KMS-11 (cell line): ENCODE measurements around the gene LHX1.

Experiments
- H2AFZ ChIP-seq: fragments of 200-600 bp; sonication (generic); 2 replicates; pipeline ENCODE4 v1.6.1; 2016; ENCODE audit warnings: antibody characterized with exemption, mixed run types, low read depth
- H3K27ac ChIP-seq: fragments of 200-600 bp; sonication (generic); 2 replicates; pipeline ENCODE4 v1.6.1; 2016; ENCODE audit warnings: mild to moderate bottlenecking, mixed run types
- H3K27me3 ChIP-seq: fragments of 200-600 bp; sonication (generic); 2 replicates; pipeline ENCODE4 v1.6.1; 2017; ENCODE audit warnings: mild to moderate bottlenecking, low read depth, mixed run types, moderate library complexity; ENCODE audit not compliant: insufficient read depth
- H3K36me3 ChIP-seq: fragments of 200-600 bp; sonication (generic); 2 replicates; pipeline ENCODE4 v1.6.1; 2017; ENCODE audit warnings: mild to moderate bottlenecking, mixed run types; ENCODE audit not compliant: insufficient read depth
- H3K4me1 ChIP-seq: fragments of 200-600 bp; sonication (generic); 2 replicates; pipeline ENCODE4 v1.6.1; 2016; ENCODE audit warnings: mild to moderate bottlenecking, low read depth, mixed run types; ENCODE audit not compliant: poor library complexity, severe bottlenecking
- H3K4me2 ChIP-seq: fragments of 200-600 bp; sonication (generic); 2 replicates; pipeline ENCODE4 v1.7.0; 2016; ENCODE audit warnings: mild to moderate bottlenecking, mixed run types
- H3K4me3 ChIP-seq: fragments of 200-600 bp; sonication (generic); IDR thresholded peaks from 2 replicates; pipeline ENCODE4 v1.6.1; 2017; ENCODE audit warnings: low read depth, low read length, mixed read lengths; ENCODE audit not compliant: insufficient read depth
- H3K79me2 ChIP-seq: fragments of 200-600 bp; sonication (generic); 2 replicates; pipeline ENCODE4 v1.6.1; 2016; ENCODE audit warnings: low read depth, mixed run types; ENCODE audit not compliant: insufficient read depth
- H3K9ac ChIP-seq: fragments of 200-600 bp; sonication (generic); 2 replicates; pipeline ENCODE4 v1.6.1; 2016; ENCODE audit warnings: mild to moderate bottlenecking, mixed run types
- H4K20me1 ChIP-seq: fragments of 200-600 bp; sonication (generic); 2 replicates; pipeline ENCODE4 v1.6.1; 2016; ENCODE audit warnings: mild to moderate bottlenecking, mixed run types; ENCODE audit not compliant: insufficient read depth
- TF ChIP-seq, protein P1 (sequence below): fragments of 200-600 bp; sonication (generic); conservative IDR thresholded peaks from 2 replicates; pipeline ENCODE4 v1.6.1; 2017; ENCODE audit warnings: low read depth, mild to moderate bottlenecking, antibody characterized with exemption, low read length, moderate library complexity, mixed read lengths

The LHX1 gene

DNA sequence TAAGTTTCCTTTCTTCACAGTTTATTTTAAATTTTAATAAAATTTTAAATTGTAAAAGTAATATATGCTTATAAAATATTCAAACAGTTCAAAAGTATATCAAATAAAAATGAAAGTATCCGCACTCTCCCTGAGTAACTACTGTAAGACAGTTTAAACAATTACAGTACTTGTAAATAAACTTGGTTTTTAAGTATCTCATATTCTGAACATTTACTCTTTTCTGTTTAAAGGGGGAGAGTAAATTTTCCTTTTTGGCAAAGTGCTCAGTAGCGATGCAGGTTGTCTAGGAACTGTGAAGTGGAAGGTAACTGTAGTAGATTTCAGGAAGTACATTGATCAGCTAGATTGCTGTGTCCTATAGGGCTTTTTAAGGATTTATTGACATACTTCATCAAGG is 40.3 kb downstream of the LHX1 start:
- Histone ChIP-seq H3K4me3 (no peak overlapping the region), H3K79me2 (peaks cover 76% of the 10 kb centered on the region; the same call in 1 of the 2 replicates), H2AFZ (no peak overlapping the region), H4K20me1 (0 out of 2 replicates have a peak, but pooled peaks cover 2% of the 10 kb centered on the region), H3K4me1 (no peaks in the 10 kb centered on the region), H3K36me3 (no peaks in the 10 kb centered on the region), H3K9ac (no peak overlapping the region), H3K27ac (no peak overlapping the region), H3K27me3 (no peaks in the 10 kb centered on the region), H3K4me2 (no peak overlapping the region)
- TF ChIP-seq, protein P1, sequence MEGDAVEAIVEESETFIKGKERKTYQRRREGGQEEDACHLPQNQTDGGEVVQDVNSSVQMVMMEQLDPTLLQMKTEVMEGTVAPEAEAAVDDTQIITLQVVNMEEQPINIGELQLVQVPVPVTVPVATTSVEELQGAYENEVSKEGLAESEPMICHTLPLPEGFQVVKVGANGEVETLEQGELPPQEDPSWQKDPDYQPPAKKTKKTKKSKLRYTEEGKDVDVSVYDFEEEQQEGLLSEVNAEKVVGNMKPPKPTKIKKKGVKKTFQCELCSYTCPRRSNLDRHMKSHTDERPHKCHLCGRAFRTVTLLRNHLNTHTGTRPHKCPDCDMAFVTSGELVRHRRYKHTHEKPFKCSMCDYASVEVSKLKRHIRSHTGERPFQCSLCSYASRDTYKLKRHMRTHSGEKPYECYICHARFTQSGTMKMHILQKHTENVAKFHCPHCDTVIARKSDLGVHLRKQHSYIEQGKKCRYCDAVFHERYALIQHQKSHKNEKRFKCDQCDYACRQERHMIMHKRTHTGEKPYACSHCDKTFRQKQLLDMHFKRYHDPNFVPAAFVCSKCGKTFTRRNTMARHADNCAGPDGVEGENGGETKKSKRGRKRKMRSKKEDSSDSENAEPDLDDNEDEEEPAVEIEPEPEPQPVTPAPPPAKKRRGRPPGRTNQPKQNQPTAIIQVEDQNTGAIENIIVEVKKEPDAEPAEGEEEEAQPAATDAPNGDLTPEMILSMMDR, result no peak

DNA sequence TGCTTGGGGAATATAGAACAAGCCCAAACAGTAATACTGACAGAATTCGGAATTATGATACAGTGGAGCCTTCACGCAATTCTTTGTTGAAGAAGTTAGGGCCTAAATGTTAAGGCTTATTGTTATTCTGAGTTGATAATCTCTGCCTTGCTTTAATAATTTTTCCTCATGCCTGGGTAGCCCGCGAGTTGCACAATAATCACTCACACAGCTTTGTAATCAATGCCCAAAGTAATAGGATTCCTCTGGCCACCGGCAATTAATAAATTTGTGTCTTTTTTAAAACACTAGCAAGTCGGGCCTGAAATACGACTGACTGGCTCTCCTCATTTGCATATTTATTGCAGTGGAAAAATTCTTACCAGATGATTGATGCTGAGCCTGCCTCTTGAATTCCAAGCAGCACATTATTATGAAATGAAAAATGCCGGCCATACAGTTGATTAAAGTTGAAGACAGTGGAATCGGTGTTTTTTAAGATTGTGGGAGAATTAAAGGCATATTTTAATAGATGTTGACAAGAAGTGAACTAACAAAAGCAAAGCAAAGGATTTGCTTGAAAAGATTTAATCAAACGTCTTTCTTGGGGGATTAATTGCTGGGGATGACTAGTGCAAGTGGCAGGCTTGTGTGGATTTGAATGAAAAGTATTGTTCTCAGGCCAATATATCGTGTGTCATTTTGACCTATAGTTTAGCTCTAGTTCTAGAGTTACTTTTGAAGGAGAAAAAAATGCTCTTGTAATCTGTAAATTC is 41.7 kb downstream of the LHX1 start:
- H3K4me3 ChIP-seq, result no peak overlapping the region
- no peaks in the 10 kb centered on the region for H3K4me1 ChIP-seq
- no peak overlapping the region for H2AFZ ChIP-seq
- no peaks in the 10 kb centered on the region for H4K20me1 ChIP-seq
- H3K27me3 ChIP-seq, result no peaks in the 10 kb centered on the region
- peaks cover 82% of the 10 kb centered on the region for H3K79me2 ChIP-seq
- no peak overlapping the region for H3K9ac ChIP-seq
- TF ChIP-seq, protein P1, result no peak
- no peak overlapping the region for H3K4me2 ChIP-seq
- H3K27ac ChIP-seq, result no peak overlapping the region
- no peaks in the 10 kb centered on the region for H3K36me3 ChIP-seq

DNA sequence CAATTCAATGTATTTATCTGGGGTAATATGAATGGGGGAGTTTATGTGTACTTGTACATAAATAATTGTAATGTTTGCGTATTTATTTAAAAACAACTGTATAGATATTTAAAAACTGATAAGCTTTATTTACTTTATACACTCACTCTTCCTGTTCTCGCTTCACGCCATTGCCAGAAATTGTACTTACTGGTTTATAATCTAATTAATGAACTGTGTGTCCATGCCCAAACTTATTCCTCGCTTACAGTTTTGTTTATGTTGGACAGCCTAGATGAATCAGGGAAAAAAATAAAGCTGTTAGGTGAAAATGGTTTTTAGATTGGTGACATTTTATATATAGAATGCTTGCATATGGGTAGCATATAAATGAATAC is 42.3 kb downstream of the LHX1 start:
- no peak overlapping the region for H2AFZ ChIP-seq
- TF ChIP-seq, protein P1, result no peak
- H3K27me3 ChIP-seq, result no peaks in the 10 kb centered on the region
- H3K36me3 ChIP-seq, result no peaks in the 10 kb centered on the region
- no peak overlapping the region for H3K27ac ChIP-seq
- H3K4me3 ChIP-seq, result no peak overlapping the region
- no peak overlapping the region for H3K4me2 ChIP-seq
- H3K9ac ChIP-seq, result no peak overlapping the region
- H3K4me1 ChIP-seq, result no peaks in the 10 kb centered on the region
- H3K79me2 ChIP-seq, result peaks cover 82% of the 10 kb centered on the region
- H4K20me1 ChIP-seq, result no peaks in the 10 kb centered on the region

DNA sequence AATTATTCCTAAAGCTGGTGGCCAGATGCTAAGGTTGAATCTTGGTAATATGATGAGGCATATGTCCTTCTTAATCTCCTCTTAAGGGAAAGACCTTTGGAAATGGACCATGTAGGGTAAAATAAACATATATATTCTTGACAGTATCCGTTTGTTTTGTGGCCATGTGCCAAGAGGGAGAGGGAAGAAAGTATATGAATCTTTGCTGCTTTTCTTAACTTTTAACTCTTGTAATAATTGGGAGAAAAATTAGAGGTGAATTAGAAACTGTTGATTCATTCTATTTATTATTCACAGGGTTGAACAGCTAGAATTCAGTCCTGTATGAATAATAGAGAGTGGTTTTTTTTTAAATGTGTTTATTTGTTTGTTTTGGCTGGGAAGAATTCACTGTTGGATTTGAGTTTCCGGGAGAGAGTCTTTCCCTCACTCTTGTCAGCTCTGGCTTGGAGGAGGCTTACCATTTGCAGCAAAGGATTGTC is 43.0 kb downstream of the LHX1 start:
- Histone ChIP-seq H3K4me1 (no peaks in the 10 kb centered on the region), H4K20me1 (no peaks in the 10 kb centered on the region), H3K9ac (no peak overlapping the region), H2AFZ (no peak overlapping the region), H3K36me3 (no peaks in the 10 kb centered on the region), H3K27ac (no peak overlapping the region), H3K27me3 (no peaks in the 10 kb centered on the region), H3K79me2 (peaks cover 75% of the 10 kb centered on the region), H3K4me2 (no peak overlapping the region), H3K4me3 (no peak overlapping the region)
- TF ChIP-seq, protein P1, result no peak
